Heart left ventricle (tissue), 13 donors: ENCODE data around the gene TMEM239.

Experiments
- CTCF ChIP-seq, 12 donors: fragments of 200-600 bp; sonication (generic) in 4 of 12; IDR thresholded peaks; one replicate each; pipeline versions ENCODE4 v1.5.0 to v1.8.0; 2018 to 2022; ENCODE audit warnings: antibody characterized with exemption in 12 of 12, mild to moderate bottlenecking in 5 of 12
- POLR2A ChIP-seq, 2 donors: fragments of 450-650 bp; IDR thresholded peaks; one replicate each; pipeline ENCODE4 v1.6.1; 2017; ENCODE audit warnings: antibody characterized with exemption in 2 of 2, mild to moderate bottlenecking in 2 of 2, moderate library complexity in 2 of 2
- donor health status: ischemic (EF 13 %, LVEDD 7.1; RV severe dilation, severe dysfunction).
- donor health status: DM: no; HTN: yes; CAD: no.
- donor health status: DM: no; HTN: no; CAD: no.
- donor health status: ischemic (EF 25% LVEDD 6.9; RV normal size, moderate dysfunction).
- donor health status: ischemic (EF 25% LVEDD 5.7; RV mildly dilated, moderate dysfunction).
- donor health status: ischemic (EF 35%, LVEDD 5.7; RV mildly dilated, moderate dysfunction).
- donor health status: nonischemic (EF 11% LVEDD 7.7; RV severe dilation, severe dysfunction).
- donor health status: DM: yes; HTN: yes; CAD: no.
- donor health status: PGD.
- donor health status: ischemic (EF 29% LVEDD 5.4; RV normal size, mild dysfunction).
- donor health status: nonischemic (EF 23%, LVEDD 6.1; RV moderate dilation, normal function).

- TF ChIP-seq POLR2A (IDR thresholded peaks at IDR 0.05) (no peak), CTCF (IDR thresholded peaks at IDR 0.05) (no peak)
Observed at GRCh38 chr20:2798814-2799213, 17.4 kb upstream of the TMEM239 start.
